Endothelial cell of umbilical vein (primary cell): Measurements from ENCODE around the gene CAMTA1. TPM values are rescaled to one million over a fixed set of nuclear protein-coding genes. Genes with fewer than 3 reads are reported as not detected.

Experiments
- BruUV-seq: library from RNA; stranded (reverse); fragments of 400-500 nt; replicated peaks from 2 replicates; lab custom pipeline; 2021; lab: Mats Ljungman, UMichigan
- CTCF ChIA-PET: fragments of 300-600, 350-600 bp; sonication (Branson Sonifier 250); formaldehyde crosslinking; loops from one replicate; lab custom pipeline; 2021; ENCODE audit warnings: antibody characterized with exemption, inconsistent platforms; lab: Charles Lee
- POLR2A ChIA-PET: fragments of 300-600, 350-600 bp; sonication (Branson Sonifier 250); formaldehyde crosslinking; loops from one replicate; lab custom pipeline; 2021; ENCODE audit warnings: antibody characterized with exemption, inconsistent platforms; lab: Charles Lee
- DNase-seq: peaks from one replicate; pipeline ENCODE4 v3.0.0-alpha.2; 2011; ENCODE audit warnings: low read depth, low spot score
- FAIRE-seq: peaks from 2 replicates; lab custom pipeline; 2011; peaks lifted over from hg19 to GRCh38; lab: Jason Lieb, UNC
- H2AFZ ChIP-seq: 2 replicates; pipeline ENCODE4 v1.6.0; 2012; ENCODE audit warnings: low read depth, low read length, control low read depth, inconsistent platforms
- H3K27ac ChIP-seq: 2 replicates; pipeline ENCODE4 v1.5.1; 2011; ENCODE audit warnings: low read depth, mild to moderate bottlenecking, control low read depth, low read length, moderate library complexity; ENCODE audit not compliant: insufficient read depth
- H3K27me3 ChIP-seq, 2 experiments: 2 replicates each; pipeline versions ENCODE4 v1.6.0 to v1.6.1; 2011; ENCODE audit warnings: low read length in 2 of 2, mixed read lengths in 1 of 2; ENCODE audit not compliant: control insufficient read depth in 2 of 2, insufficient read depth in 2 of 2
- H3K36me3 ChIP-seq, 2 experiments: 2 replicates in 1 of 2; 3 replicates in 1 of 2; pipeline ENCODE4 v1.5.1; 2011; ENCODE audit warnings: low read length in 2 of 2, mild to moderate bottlenecking in 1 of 2, moderate library complexity in 1 of 2; ENCODE audit not compliant: control insufficient read depth in 2 of 2, insufficient read depth in 2 of 2; ENCODE audit errors: extremely low read depth in 1 of 2
- H3K4me1 ChIP-seq: 3 replicates; pipeline ENCODE4 v1.5.1; 2011; ENCODE audit warnings: mild to moderate bottlenecking, low read length; ENCODE audit not compliant: control insufficient read depth, insufficient read depth; ENCODE audit errors: extremely low read depth
- H3K4me2 ChIP-seq: 2 replicates; pipeline ENCODE4 v1.6.1; 2011; ENCODE audit warnings: low read length, control low read depth, mixed read lengths; ENCODE audit not compliant: insufficient read depth
- H3K4me3 ChIP-seq, 3 experiments: fragments of 200-600 bp in 1 of 3; sonication (generic), shearing (Covaris generic) in 1 of 3; replicated peaks in 1 of 3; 2 replicates each; pipeline ENCODE4 v1.5.1; 2011 to 2016; ENCODE audit warnings: control low read depth in 3 of 3, low read length in 3 of 3, mild to moderate bottlenecking in 2 of 3, inconsistent platforms in 1 of 3, low read depth in 1 of 3, moderate library complexity in 1 of 3; ENCODE audit not compliant: insufficient read depth in 1 of 3
- H3K79me2 ChIP-seq: 2 replicates; pipeline ENCODE4 v1.6.0; 2012; ENCODE audit warnings: low read length, inconsistent platforms; ENCODE audit not compliant: control insufficient read depth, insufficient read depth
- H3K9ac ChIP-seq: replicated peaks from 2 replicates; pipeline ENCODE3; 2011; ENCODE audit warnings: low read length, control low read depth; ENCODE audit not compliant: insufficient read depth; ENCODE audit errors: extremely low read depth
- H3K9me1 ChIP-seq: replicated peaks from 3 replicates; pipeline ENCODE4 v1.6.0; 2011; ENCODE audit warnings: mild to moderate bottlenecking, low read length; ENCODE audit not compliant: control insufficient read depth, insufficient read depth; ENCODE audit errors: extremely low read depth
- H3K9me3 ChIP-seq: replicated peaks from 2 replicates; pipeline ENCODE4 v1.5.1; 2012; ENCODE audit warnings: low read length, inconsistent platforms; ENCODE audit not compliant: control insufficient read depth, insufficient read depth
- H4K20me1 ChIP-seq: replicated peaks from 2 replicates; pipeline ENCODE3; 2011; ENCODE audit warnings: mild to moderate bottlenecking, low read length; ENCODE audit not compliant: control insufficient read depth, insufficient read depth; ENCODE audit errors: extremely low read depth
- EZH2 ChIP-seq: IDR thresholded peaks from 2 replicates; pipeline ENCODE4 v1.6.1; 2012; ENCODE audit warnings: borderline replicate concordance, low read depth, mild to moderate bottlenecking, moderate library complexity, low read length, inconsistent platforms; ENCODE audit not compliant: severe bottlenecking
- FOS ChIP-seq: IDR thresholded peaks from 2 replicates; pipeline ENCODE4 v1.6.1; 2011; ENCODE audit warnings: mild to moderate bottlenecking, low read length, moderate library complexity, borderline replicate concordance; ENCODE audit not compliant: insufficient read depth
- GATA2 ChIP-seq: IDR thresholded peaks from 2 replicates; pipeline ENCODE4 v1.7.0; 2011; ENCODE audit warnings: low read depth, mild to moderate bottlenecking, moderate library complexity, mixed read lengths, low read length; ENCODE audit not compliant: insufficient read length, insufficient read depth
- JUN ChIP-seq: IDR thresholded peaks from 2 replicates; pipeline ENCODE4 v1.6.1; 2011; ENCODE audit warnings: borderline replicate concordance, low read depth; ENCODE audit not compliant: insufficient read length, insufficient read depth
- MAX ChIP-seq: IDR thresholded peaks from 2 replicates; pipeline ENCODE4 v1.6.1; 2011; ENCODE audit not compliant: insufficient read depth, insufficient read length
- MYC ChIP-seq: IDR thresholded peaks from one replicate; pipeline ENCODE4 v1.6.1; 2011; ENCODE audit warnings: mild to moderate bottlenecking, low read depth, low read length
- POLR2A ChIP-seq: IDR thresholded peaks from 2 replicates; pipeline ENCODE4 v1.6.1; 2012; ENCODE audit warnings: low read depth, mild to moderate bottlenecking, control low read depth, low read length
- POLR2AphosphoS5 ChIP-seq: IDR thresholded peaks from 2 replicates; pipeline ENCODE4 v1.6.1; 2012; ENCODE audit warnings: low read depth, mild to moderate bottlenecking, control low read depth, low read length, moderate library complexity; ENCODE audit not compliant: insufficient read depth
- dilution Hi-C: fragments of 300-500 bp; cut with MboI; formaldehyde crosslinking; loops from one replicate; pipeline ENCODE4 v1.15.0; 2019; ENCODE audit warnings: low sequenced_read_pairs; ENCODE audit not compliant: extremely low pct_ligation_motif_present
- intact Hi-C: fragments of 100-400 bp; cut with micrococcal nuclease; formaldehyde crosslinking; loops from one replicate; pipeline ENCODE4 v1.10.0; 2022
- polyA plus RNA-seq, 4 experiments: library from polyadenylated mRNA; depleted of rRNA in 3 of 4; stranded (reverse) in 3 of 4; unstranded in 1 of 4; fragments of >200 nt; gene quantifications; 2 replicates each; pipeline versions ENCODE4 v1.2.1 to v1.2.3, GENCODE V29; 2011 to 2012; ENCODE audit warnings: missing spikeins in 1 of 4
- total RNA-seq: library from RNA; stranded (reverse); gene quantifications from 2 replicates; pipeline ENCODE4 v1.2.3, GENCODE V29; 2021
- TF ChIP-seq, protein P1 (sequence below), 2 donors: IDR thresholded peaks; 1 replicate in 1 of 2; 2 replicates in 1 of 2; pipeline ENCODE4 v1.5.1; 2011; ENCODE audit warnings: low read length in 2 of 2, mild to moderate bottlenecking in 2 of 2, moderate library complexity in 2 of 2, control low read depth in 1 of 2, inconsistent platforms in 1 of 2, low read depth in 1 of 2; ENCODE audit not compliant: insufficient read depth in 1 of 2; ENCODE audit errors: extremely low read depth in 1 of 2

The CAMTA1 gene
- total and polyA plus RNA-seq, 2 donors (not counting 3 experiments of a cell fraction or from before 2014, with no cell fraction given): 50.8 to 92.7 TPM

- no peaks in the 10 kb centered on the region for H3K4me1 ChIP-seq
- dilution Hi-C loops: no loop called here
- no peak overlapping the region for H3K27ac ChIP-seq
- BruUV-seq: no TSS peak
- H3K9ac ChIP-seq: no peak overlapping the region
- H2AFZ ChIP-seq: no peak overlapping the region
- no peak for DNase-seq
- no peaks in the 10 kb centered on the region for H4K20me1 ChIP-seq
- no peaks in the 10 kb centered on the region for H3K36me3 ChIP-seq
- H3K9me3 ChIP-seq: no peaks in the 10 kb centered on the region
- POLR2A ChIA-PET: no interaction called here
- no peak overlapping the region for H3K4me2 ChIP-seq
- CTCF ChIA-PET: interaction anchor here (1.2 to 1.5 kb wide), 2 partner anchors 15 to 21 kb away, joined by 3 read pairs; no protein-coding TSS in a partner anchor
- TF ChIP-seq MAX (no peak), FOS (no peak), POLR2A (no peak), GATA2 (no peak), EZH2 (no peak), JUN (no peak), MYC (no peak), POLR2AphosphoS5 (no peak)
- TF ChIP-seq, protein P1, sequence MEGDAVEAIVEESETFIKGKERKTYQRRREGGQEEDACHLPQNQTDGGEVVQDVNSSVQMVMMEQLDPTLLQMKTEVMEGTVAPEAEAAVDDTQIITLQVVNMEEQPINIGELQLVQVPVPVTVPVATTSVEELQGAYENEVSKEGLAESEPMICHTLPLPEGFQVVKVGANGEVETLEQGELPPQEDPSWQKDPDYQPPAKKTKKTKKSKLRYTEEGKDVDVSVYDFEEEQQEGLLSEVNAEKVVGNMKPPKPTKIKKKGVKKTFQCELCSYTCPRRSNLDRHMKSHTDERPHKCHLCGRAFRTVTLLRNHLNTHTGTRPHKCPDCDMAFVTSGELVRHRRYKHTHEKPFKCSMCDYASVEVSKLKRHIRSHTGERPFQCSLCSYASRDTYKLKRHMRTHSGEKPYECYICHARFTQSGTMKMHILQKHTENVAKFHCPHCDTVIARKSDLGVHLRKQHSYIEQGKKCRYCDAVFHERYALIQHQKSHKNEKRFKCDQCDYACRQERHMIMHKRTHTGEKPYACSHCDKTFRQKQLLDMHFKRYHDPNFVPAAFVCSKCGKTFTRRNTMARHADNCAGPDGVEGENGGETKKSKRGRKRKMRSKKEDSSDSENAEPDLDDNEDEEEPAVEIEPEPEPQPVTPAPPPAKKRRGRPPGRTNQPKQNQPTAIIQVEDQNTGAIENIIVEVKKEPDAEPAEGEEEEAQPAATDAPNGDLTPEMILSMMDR (IDR thresholded peaks at IDR 0.05; ENCODE audit: extremely low read depth in 1 of 2, insufficient read depth in 1 of 2, low read depth in 1 of 2, low read length in 2 of 2): no peak
- intact Hi-C loops: no loop called here
- no peaks in the 10 kb centered on the region for H3K27me3 ChIP-seq
- no peaks in the 10 kb centered on the region for H3K79me2 ChIP-seq
- no peaks in the 10 kb centered on the region for H3K9me1 ChIP-seq
- no peak overlapping the region for H3K4me3 ChIP-seq
- FAIRE-seq: no peak
Observed at GRCh38 chr1:7485086-7485780, 700.0 kb downstream of the CAMTA1 start.
